K562 (cell line): ENCODE data around the gene CHN1. TPM values are rescaled to one million over a fixed set of nuclear protein-coding genes. Genes with fewer than 3 reads are reported as not detected.

Experiments
- ATAC-seq: fragments of 200-7000 bp; cut with Tn5 transposase; 3 replicates; pipeline ENCODE4 v1.9.1; 2020; ENCODE audit warnings: moderate library complexity
- BruUV-seq: library from RNA; stranded (reverse); fragments of 400-500 nt; replicated peaks from 2 replicates; lab custom pipeline; 2021; lab: Mats Ljungman, UMichigan
- CTCF ChIA-PET: fragments of 300-600 bp; formaldehyde crosslinking; extraction: SDS; loops from one replicate; lab custom pipeline; 2021; ENCODE audit warnings: low intra/inter-chr PET ratio; lab: Yijun Ruan, JAX
- POLR2A ChIA-PET: fragments of 300-600, 350-650 bp; sonication (Branson Sonifier 250); formaldehyde crosslinking; extraction: SDS; loops from one replicate; lab custom pipeline; 2021; ENCODE audit warnings: antibody characterized with exemption, inconsistent platforms; lab: Yijun Ruan, JAX
- DNase-seq, 4 experiments: peaks; one replicate each; pipeline versions ENCODE4 v3.0.0 to v3.0.0-alpha.2; 2011 to 2018; ENCODE audit warnings: low spot score in 3 of 4, mixed read lengths in 3 of 4; ENCODE audit errors: extremely low read depth in 1 of 4
- FAIRE-seq: peaks from 2 replicates; lab custom pipeline; 2011; peaks lifted over from hg19 to GRCh38; lab: Jason Lieb, UNC
- H2AFZ ChIP-seq: 2 replicates; pipeline ENCODE4 v1.6.0; 2011; ENCODE audit warnings: low read depth, low read length, control low read depth, inconsistent platforms
- H3K27ac ChIP-seq: fragments of 200-600 bp; 3 replicates; pipeline ENCODE4 v1.8.0; 2011; ENCODE audit warnings: low read depth, mild to moderate bottlenecking, control low read depth, inconsistent platforms, low read length, moderate library complexity, mixed read lengths; ENCODE audit errors: extremely low read depth
- H3K27me3 ChIP-seq, 2 experiments: fragments of 300-600 bp in 1 of 2; 2 replicates in 1 of 2; 3 replicates in 1 of 2; pipeline versions ENCODE4 v1.6.0 to v1.8.0; 2011; ENCODE audit warnings: inconsistent platforms in 2 of 2, low read length in 2 of 2, mild to moderate bottlenecking in 1 of 2, mixed read lengths in 1 of 2, moderate library complexity in 1 of 2; ENCODE audit not compliant: control insufficient read depth in 2 of 2, insufficient read depth in 2 of 2
- H3K36me3 ChIP-seq: fragments of 300-600 bp; 3 replicates; pipeline ENCODE4 v1.8.0; 2011; ENCODE audit warnings: mild to moderate bottlenecking, low read length, inconsistent platforms; ENCODE audit not compliant: control insufficient read depth, insufficient read depth
- H3K4me1 ChIP-seq, 2 experiments: fragments of 200-600 bp in 1 of 2; replicated peaks in 1 of 2; 2 replicates in 1 of 2; 3 replicates in 1 of 2; pipeline versions ENCODE4 v1.5.1 to v1.8.0; 2011; ENCODE audit warnings: inconsistent platforms in 2 of 2, low read length in 2 of 2, mild to moderate bottlenecking in 1 of 2, mixed read lengths in 1 of 2, moderate library complexity in 1 of 2; ENCODE audit not compliant: control insufficient read depth in 2 of 2, insufficient read depth in 2 of 2
- H3K4me2 ChIP-seq: 2 replicates; pipeline ENCODE4 v1.6.1; 2011; ENCODE audit warnings: low read length, control low read depth, inconsistent platforms, mixed read lengths; ENCODE audit not compliant: insufficient read depth
- H3K4me3 ChIP-seq: fragments of 200-600 bp; sonication (generic), shearing (Covaris generic); 2 replicates; pipeline ENCODE4 v1.5.1; 2016; ENCODE audit warnings: control low read depth, inconsistent platforms
- H3K79me2 ChIP-seq: fragments of 200-600 bp; 3 replicates; pipeline ENCODE4 v1.8.0; 2011; ENCODE audit warnings: low read length, inconsistent platforms; ENCODE audit not compliant: control insufficient read depth, insufficient read depth
- H3K9ac ChIP-seq, 2 experiments: 2 replicates each; pipeline versions ENCODE4 v1.6.0 to v1.6.1; 2011; ENCODE audit warnings: low read depth in 2 of 2, low read length in 2 of 2, control low read depth in 1 of 2, inconsistent platforms in 1 of 2, mild to moderate bottlenecking in 1 of 2, mixed read lengths in 1 of 2; ENCODE audit not compliant: insufficient read depth in 1 of 2
- H3K9me1 ChIP-seq: one replicate; pipeline ENCODE4 v1.6.0; 2011; ENCODE audit warnings: inconsistent platforms, mild to moderate bottlenecking, low read length, moderate library complexity; ENCODE audit not compliant: control insufficient read depth, insufficient read depth
- H3K9me3 ChIP-seq: replicated peaks from 2 replicates; pipeline ENCODE4 v1.5.1; 2011; ENCODE audit warnings: low read depth, low read length, inconsistent platforms; ENCODE audit not compliant: control insufficient read depth, insufficient read depth
- H4K20me1 ChIP-seq: replicated peaks from 2 replicates; pipeline ENCODE4 v1.6.1; 2011; ENCODE audit warnings: low read length, inconsistent platforms, mixed read lengths; ENCODE audit not compliant: control insufficient read depth, insufficient read depth
- ELF1 ChIP-seq: fragments of 200-800 bp; sonication (Bioruptor generic); IDR thresholded peaks from 2 replicates; pipeline ENCODE4 v1.6.1; 2016; ENCODE audit warnings: missing genetic modification characterization, missing compliant biosample characterization
- FOXP4 ChIP-seq: sonication (generic); formaldehyde crosslinking; IDR thresholded peaks from 2 replicates; pipeline ENCODE4 v1.8.0; 2022; ENCODE audit warnings: mild to moderate bottlenecking, missing genetic modification reagents, borderline replicate concordance
- HINFP ChIP-seq: fragments of 450-650 bp; conservative IDR thresholded peaks from 2 replicates; pipeline ENCODE4 v1.6.1; 2016; ENCODE audit warnings: missing genetic modification characterization, low read depth, mild to moderate bottlenecking, control low read depth, missing compliant biosample characterization
- JUNB ChIP-seq: fragments of 450-650 bp; formaldehyde crosslinking; conservative IDR thresholded peaks from 2 replicates; pipeline ENCODE4 v1.4.0; 2020; ENCODE audit warnings: mild to moderate bottlenecking
- KLF16 ChIP-seq: IDR thresholded peaks from 2 replicates; pipeline ENCODE4 v1.6.1; 2016; ENCODE audit warnings: antibody characterized with exemption
- MAZ ChIP-seq, 2 experiments: fragments of 450-650 bp in 1 of 2; sonication (generic) in 1 of 2; formaldehyde crosslinking; IDR thresholded peaks in 1 of 2; conservative IDR thresholded peaks in 1 of 2; 2 replicates each; pipeline versions ENCODE4 v1.4.0 to v1.5.0; 2020; ENCODE audit warnings: mild to moderate bottlenecking in 1 of 2, missing genetic modification reagents in 1 of 2
- POLR2B ChIP-seq: fragments of 450-650 bp; IDR thresholded peaks from 2 replicates; pipeline ENCODE4 v1.6.1; 2018; ENCODE audit warnings: low read depth; ENCODE audit not compliant: partially characterized antibody
- PTBP1 ChIP-seq: fragments of 200-400 bp; formaldehyde crosslinking; IDR thresholded peaks from 2 replicates; pipeline ENCODE4 v1.6.1; 2017; ENCODE audit warnings: low read depth, low read length
- RBM25 ChIP-seq: fragments of 200-400 bp; formaldehyde crosslinking; IDR thresholded peaks from 2 replicates; pipeline ENCODE4 v1.6.1; 2018; ENCODE audit warnings: low read length, low read depth, moderate library complexity; ENCODE audit not compliant: severe bottlenecking
- SLC30A9 ChIP-seq: fragments of 250-450 bp; sonication (Bioruptor Pico); IDR thresholded peaks from 2 replicates; pipeline ENCODE4 v1.8.0; 2022; ENCODE audit warnings: mild to moderate bottlenecking, moderate library complexity
- SMAD4 ChIP-seq: fragments of 250-450 bp; sonication (Bioruptor Pico); conservative IDR thresholded peaks from 2 replicates; pipeline ENCODE4 v1.8.0; 2021; ENCODE audit warnings: inconsistent platforms, mild to moderate bottlenecking, moderate library complexity
- SNRNP70 ChIP-seq: fragments of 200-400 bp; formaldehyde crosslinking; optimal IDR thresholded peaks from 2 replicates; pipeline ENCODE3; 2017; ENCODE audit warnings: low read depth, low read length
- SRSF7 ChIP-seq: fragments of 200-400 bp; formaldehyde crosslinking; optimal IDR thresholded peaks from 2 replicates; pipeline ENCODE3; 2017; ENCODE audit warnings: mild to moderate bottlenecking, low read depth, low read length
- TFAM ChIP-seq: fragments of 250-450 bp; sonication (Bioruptor Pico); conservative IDR thresholded peaks from 2 replicates; pipeline ENCODE4 v1.5.0; 2021; ENCODE audit warnings: mild to moderate bottlenecking, moderate library complexity
- ZNF184 ChIP-seq: sonication (generic); formaldehyde crosslinking; IDR thresholded peaks from 2 replicates; pipeline ENCODE4 v1.5.0; 2020; ENCODE audit warnings: missing genetic modification reagents
- ZNF561 ChIP-seq: fragments of 450-650 bp; formaldehyde crosslinking; conservative IDR thresholded peaks from 2 replicates; pipeline ENCODE4 v1.4.0; 2020; ENCODE audit warnings: mild to moderate bottlenecking, moderate library complexity
- WGBS: fragments of 100-300 bp; shearing (Covaris generic); methylation state at CpG from one replicate; pipeline ENCODE4 v1.1.6; 2016; ENCODE audit warnings: low coverage, mixed read lengths; ENCODE audit not compliant: insufficient coverage; ENCODE audit errors: missing lambda C conversion rate; 5-methylcytosine and 5-hydroxymethylcytosine counted together
- in situ Hi-C: fragments of 300-500 bp; cut with MboI; formaldehyde crosslinking; loops from 4 replicates; pipeline ENCODE4 v1.15.0; 2018; ENCODE audit warnings: inconsistent platforms, mixed read lengths
- intact Hi-C: fragments of 100-400 bp; cut with micrococcal nuclease; formaldehyde crosslinking; loops from 2 replicates; pipeline ENCODE4 v1.14.2; 2022
- polyA plus RNA-seq, 8 experiments: library from polyadenylated mRNA; depleted of rRNA in 4 of 8; stranded (reverse) in 5 of 8; unstranded in 3 of 8; fragments of >200 nt; fragmentation: Nextera tagmentation in 2 of 8; fragmentation: Illumina TruSeq in 1 of 8; extraction: Ambion mirVana in 2 of 8; extraction: Trizol in 1 of 8; gene quantifications; 2 replicates each; pipeline versions ENCODE4 v1.2.1 to v1.2.3, GENCODE V29; 2011 to 2014; ENCODE audit warnings: inconsistent platforms in 1 of 8, missing spikeins in 1 of 8
- total RNA-seq, 7 experiments: library from RNA; depleted of rRNA in 6 of 7; stranded (reverse); fragments of >200 nt in 6 of 7; fragmentation: Illumina TruSeq in 2 of 7; extraction: Trizol in 2 of 7; gene quantifications; 2 replicates each; pipeline versions ENCODE4 v1.2.1 to v1.2.3, GENCODE V29; 2011 to 2021; ENCODE audit warnings: low replicate concordance in 1 of 7
- TF ChIP-seq, protein P1 (sequence below): sonication (generic); formaldehyde crosslinking; IDR thresholded peaks from 2 replicates; pipeline ENCODE4 v1.8.1; 2022; ENCODE audit warnings: missing genetic modification reagents
- TF ChIP-seq, protein P2 (sequence below): fragments of 250-450 bp; sonication (Bioruptor Pico); IDR thresholded peaks from 2 replicates; pipeline ENCODE4 v1.5.0; 2021

Gene CHN1
- total and polyA plus RNA-seq, 9 of the 15 experiments (the other 6 are each of a cell fraction or from before 2014, with no cell fraction given): 0.17 to 2.0 (median 0.87) TPM

DNA sequence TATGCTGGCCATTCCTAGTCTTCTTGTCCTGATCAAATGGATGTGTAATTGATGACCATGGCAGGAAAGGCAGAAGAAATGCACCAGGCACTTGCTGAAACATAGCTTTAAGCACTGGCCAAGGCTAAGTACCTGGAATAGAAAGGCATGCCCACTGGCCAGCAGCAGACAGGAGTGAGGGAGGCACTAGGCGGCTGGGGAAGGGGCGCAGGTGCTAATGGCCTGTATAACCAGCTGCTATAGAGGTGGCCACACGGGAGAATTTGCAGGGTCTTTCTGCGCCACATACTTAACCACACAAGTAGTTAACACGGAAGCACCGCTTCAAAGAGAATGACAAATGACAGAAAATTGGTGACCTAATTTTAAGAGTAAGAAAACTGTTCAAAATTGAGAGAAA lies 174.6 kb downstream of the CHN1 start:
- peaks cover 2 to 14% of the 10 kb centered on the region in 2 experiments; a peak in 4 of 5 replicates for H3K27me3 ChIP-seq
- no peak for DNase-seq
- no peak overlapping the region for H2AFZ ChIP-seq
- no peak overlapping the region for H3K4me3 ChIP-seq
- no peaks in the 10 kb centered on the region for H4K20me1 ChIP-seq
- 4% methylated on average over 6 of the region's 6 CpGs for WGBS
- H3K9ac ChIP-seq: no peak overlapping the region
- no TSS peak for BruUV-seq
- no peak for ATAC-seq
- no peaks in the 10 kb centered on the region for H3K79me2 ChIP-seq
- POLR2A ChIA-PET: interaction anchor here (0.7 kb wide), 1 partner anchor 12 kb away, joined by 3 read pairs; no protein-coding TSS in a partner anchor
- CTCF ChIA-PET: no interaction called here
- in situ Hi-C loops: no loop called here
- no peak overlapping the region for H3K27ac ChIP-seq
- H3K36me3 ChIP-seq: no peaks in the 10 kb centered on the region
- no peak for FAIRE-seq
- H3K9me3 ChIP-seq: no peaks in the 10 kb centered on the region
- H3K9me1 ChIP-seq: no peaks in the 10 kb centered on the region
- intact Hi-C loops: no loop called here
- no peaks in the 10 kb centered on the region for H3K4me1 ChIP-seq
- no peak overlapping the region for H3K4me2 ChIP-seq
- TF ChIP-seq FOXP4 (CRISPR knock-in tag) (no peak), SRSF7 (no peak), MAZ (CRISPR knock-in tag; conservative IDR thresholded peaks at IDR 0.05 in 1 of 2, IDR thresholded peaks at IDR 0.05 in 1 of 2) (no peak), TFAM (CRISPR knock-in tag) (no peak), ZNF184 (CRISPR knock-in tag) (no peak), KLF16 (no peak), SNRNP70 (no peak), POLR2B (no peak), ELF1 (tag) (no peak), PTBP1 (no peak), ZNF561 (no peak), RBM25 (no peak), SMAD4 (CRISPR knock-in tag) (no peak), SLC30A9 (no peak), JUNB (CRISPR knock-in tag) (no peak), HINFP (tag) (no peak)
- TF ChIP-seq, protein P1, sequence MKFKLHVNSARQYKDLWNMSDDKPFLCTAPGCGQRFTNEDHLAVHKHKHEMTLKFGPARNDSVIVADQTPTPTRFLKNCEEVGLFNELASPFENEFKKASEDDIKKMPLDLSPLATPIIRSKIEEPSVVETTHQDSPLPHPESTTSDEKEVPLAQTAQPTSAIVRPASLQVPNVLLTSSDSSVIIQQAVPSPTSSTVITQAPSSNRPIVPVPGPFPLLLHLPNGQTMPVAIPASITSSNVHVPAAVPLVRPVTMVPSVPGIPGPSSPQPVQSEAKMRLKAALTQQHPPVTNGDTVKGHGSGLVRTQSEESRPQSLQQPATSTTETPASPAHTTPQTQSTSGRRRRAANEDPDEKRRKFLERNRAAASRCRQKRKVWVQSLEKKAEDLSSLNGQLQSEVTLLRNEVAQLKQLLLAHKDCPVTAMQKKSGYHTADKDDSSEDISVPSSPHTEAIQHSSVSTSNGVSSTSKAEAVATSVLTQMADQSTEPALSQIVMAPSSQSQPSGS: no peak
- TF ChIP-seq, protein P2, sequence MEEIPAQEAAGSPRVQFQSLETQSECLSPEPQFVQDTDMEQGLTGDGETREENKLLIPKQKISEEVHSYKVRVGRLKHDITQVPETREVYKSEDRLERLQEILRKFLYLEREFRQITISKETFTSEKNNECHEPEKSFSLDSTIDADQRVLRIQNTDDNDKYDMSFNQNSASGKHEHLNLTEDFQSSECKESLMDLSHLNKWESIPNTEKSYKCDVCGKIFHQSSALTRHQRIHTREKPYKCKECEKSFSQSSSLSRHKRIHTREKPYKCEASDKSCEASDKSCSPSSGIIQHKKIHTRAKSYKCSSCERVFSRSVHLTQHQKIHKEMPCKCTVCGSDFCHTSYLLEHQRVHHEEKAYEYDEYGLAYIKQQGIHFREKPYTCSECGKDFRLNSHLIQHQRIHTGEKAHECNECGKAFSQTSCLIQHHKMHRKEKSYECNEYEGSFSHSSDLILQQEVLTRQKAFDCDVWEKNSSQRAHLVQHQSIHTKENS: no peak
